TTC549 (cell line): ENCODE measurements around the gene LRSAM1.

Experiments
- FAIRE-seq: peaks from 2 replicates; lab custom pipeline; 2012; peaks lifted over from hg19 to GRCh38; lab: Jason Lieb, UNC

The LRSAM1 gene

GRCh38 chr9:127518091-127518856 lies 67.0 kb downstream of the LRSAM1 start:
- FAIRE-seq: no peak

DNA sequence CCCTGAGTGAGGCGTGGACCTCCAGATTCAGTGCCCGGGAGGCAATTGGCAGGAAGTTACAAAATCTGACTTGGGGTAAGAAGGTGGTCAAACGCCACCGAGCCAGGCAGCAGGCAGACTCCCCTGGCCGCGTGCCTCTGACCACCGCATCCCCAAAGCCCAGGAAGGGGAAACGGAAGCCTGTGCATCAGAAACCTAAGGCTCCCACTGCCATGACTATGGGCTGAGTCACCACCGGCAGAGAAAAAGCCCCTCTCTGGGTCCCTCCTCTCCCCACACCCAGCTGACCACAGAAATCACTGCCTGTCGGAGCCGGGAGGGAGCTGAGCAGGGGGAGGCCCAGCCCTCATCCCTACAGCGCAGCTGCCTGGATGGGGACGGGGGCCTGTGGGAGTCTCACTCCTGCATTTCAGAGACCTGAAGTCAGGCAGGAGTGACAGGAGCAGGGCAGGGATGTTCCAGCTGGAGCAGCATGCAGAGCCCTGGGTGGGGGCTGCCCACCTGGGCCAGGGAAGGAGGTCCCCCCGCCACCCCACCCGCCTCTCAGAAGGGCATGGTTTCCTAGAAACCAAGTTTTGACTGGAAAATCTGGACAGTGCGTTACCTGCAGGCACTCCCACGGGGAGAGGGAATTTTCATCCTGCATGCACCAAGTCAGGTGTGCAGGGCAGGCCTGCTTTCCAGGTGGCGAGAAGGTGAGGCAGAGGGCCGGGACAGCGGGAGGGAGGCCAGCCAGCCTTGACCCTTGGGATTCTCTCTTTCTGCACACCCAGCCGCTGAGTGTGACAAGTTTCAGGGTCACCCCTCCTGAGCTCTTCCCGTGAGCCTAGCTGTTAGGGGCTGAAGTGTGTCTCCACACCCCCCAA lies 68.2 kb downstream of the LRSAM1 start:
- FAIRE-seq: no peak

GRCh38 chr9:127520941-127521918 lies 69.9 kb downstream of the LRSAM1 start:
- no peak for FAIRE-seq

- FAIRE-seq: no peak
These were observed 70.6 kb downstream of the LRSAM1 start for GRCh38 chr9:127521919-127522304.

- FAIRE-seq: no peak
These were observed 71.4 kb downstream of the LRSAM1 start for GRCh38 chr9:127522727-127523126.

DNA sequence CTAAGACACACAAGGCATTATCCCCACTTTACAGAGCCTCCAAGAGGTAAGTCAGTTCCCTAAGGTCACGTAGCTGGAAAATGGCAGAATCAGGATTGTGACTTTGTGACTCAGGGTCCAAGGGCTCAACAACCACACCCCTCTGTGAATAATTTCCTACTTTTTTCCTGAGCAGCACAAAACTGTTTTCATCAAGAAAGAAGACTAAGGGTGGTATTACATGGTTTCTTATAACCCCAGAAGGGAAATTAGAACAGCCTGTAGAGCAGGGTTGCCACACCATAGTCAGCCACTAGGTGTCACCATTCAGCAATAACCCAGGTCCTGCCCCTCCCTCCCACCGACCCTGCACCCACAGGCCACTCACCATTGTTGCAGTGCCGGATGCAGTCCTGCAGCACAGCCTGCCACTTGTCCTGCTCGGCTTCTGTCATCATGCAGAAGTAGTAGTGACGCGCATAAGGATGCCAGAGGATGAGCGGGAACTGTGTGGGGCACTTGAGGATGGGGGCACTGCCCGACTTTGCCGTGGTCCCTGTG lies 72.1 kb downstream of the LRSAM1 start:
- FAIRE-seq: no peak

GRCh38 chr9:127524373-127524772 lies 73.1 kb downstream of the LRSAM1 start:
- no peak for FAIRE-seq

DNA sequence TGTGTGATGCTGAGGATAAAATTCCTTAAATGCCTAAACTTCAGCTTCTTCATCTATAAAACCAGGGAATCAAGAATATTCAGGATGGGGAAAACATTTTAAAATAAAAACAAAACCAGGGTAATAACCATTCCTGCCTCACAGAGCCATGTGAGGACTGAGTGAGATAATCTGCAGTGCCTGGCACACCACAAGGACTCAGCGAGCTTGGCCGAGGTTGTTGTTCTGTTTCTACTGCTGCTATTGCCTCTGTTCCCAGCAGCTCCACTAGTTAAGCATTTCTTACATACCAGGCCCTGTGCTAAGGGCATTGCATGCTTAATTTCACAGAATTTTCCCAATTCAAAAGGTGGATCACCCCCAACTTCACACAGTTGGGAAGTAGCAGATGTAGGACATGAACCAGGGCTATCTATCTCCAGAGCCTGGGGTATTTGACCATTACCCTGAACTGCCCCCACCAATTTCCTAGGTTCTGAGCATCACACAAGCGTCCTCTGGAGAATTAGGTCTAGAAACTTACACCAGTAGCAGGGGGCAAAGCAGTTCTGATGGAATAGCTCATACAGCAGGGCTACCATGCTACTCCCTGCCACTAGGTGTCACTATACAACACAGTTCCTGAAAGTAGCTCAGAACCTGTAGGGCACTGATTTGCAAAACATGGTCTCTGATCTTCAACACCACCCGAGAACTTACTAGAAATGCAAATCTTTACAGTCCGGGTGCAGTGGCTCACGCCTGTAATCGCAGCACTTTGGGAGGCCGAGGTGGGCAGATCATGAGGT lies 74.3 kb downstream of the LRSAM1 start:
- no peak for FAIRE-seq

- no peak for FAIRE-seq
These were observed 75.6 kb downstream of the LRSAM1 start for GRCh38 chr9:127526655-127527559.

GRCh38 chr9:127527560-127528268 lies 76.4 kb downstream of the LRSAM1 start:
- no peak for FAIRE-seq

DNA sequence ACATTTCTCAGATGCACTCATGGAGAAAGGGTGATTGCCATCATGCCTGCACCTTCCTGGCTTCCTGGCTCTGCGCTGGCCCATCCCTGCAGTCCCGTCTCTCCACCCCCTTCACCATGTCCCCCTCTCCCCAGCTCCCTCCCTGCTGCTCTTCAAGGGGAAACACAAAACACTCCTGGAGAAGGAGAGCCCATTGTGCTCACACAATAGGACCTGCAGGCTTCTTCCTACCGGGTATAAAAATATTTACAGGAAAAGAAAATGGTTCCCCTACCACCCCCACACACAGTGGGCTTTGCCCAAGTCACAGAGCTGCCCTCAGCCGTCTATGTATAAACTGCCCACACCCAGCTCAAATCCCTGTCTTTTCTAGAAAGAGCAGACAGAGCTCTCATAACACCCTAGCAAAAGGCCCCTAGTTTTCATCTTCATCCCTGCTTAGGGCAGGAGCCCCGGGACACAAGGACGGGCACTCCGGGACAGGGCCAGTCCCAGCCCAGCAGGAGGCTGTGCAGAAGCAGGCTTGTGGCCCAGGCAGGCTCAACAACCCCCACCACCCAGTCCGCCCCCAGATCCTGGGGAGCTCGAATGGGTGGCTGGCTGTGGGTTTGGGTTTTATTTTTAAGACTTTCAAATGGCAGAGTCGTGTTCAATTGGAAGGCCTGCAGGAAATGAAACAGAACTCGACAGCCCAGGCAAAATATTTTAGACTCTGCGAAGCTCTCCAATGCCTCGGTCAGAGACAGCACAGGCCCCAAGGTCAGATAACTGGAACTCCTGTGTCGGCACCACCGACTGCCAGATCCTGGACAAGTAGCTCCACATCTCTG lies 77.3 kb downstream of the LRSAM1 start:
- FAIRE-seq: no peak

- FAIRE-seq: no peak
These were observed 78.4 kb downstream of the LRSAM1 start for GRCh38 chr9:127529671-127530070.

DNA sequence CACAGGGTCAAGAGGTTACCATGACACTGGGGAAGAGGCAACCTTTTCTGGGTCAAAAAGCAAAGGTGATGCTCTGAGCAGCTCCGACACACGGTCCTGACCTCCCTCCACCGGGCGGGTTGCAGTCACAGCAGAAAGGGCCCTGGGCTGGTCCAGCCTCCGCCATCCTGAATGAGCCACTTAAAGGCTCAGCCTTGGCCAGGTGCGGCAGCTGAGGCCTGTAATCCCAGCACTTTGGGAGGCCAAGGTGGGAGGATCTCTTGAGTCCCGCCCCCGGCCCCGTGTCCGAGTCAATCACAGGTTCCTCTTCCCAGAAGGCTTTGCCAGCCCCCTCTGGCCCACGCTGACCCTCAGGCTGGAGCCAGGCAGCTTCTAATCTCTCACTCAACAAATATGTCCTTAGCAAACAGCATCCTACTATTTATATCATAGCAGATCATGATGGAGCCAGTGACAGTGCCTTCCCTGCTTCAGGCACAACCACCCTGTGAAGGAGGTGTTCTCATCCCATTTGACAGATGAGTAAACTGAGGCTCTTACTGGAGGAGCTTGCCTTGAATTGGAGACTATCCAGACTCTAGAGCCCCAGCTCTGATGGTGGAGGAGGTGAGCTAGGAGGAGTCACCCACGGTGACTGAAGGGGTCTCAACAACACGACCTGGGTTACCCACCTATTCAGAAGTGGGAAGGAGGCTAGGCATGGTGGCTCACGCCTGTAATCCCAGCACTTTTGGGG lies 79.1 kb downstream of the LRSAM1 start:
- FAIRE-seq: no peak

GRCh38 chr9:127531676-127532075 lies 80.4 kb downstream of the LRSAM1 start:
- no peak for FAIRE-seq

DNA sequence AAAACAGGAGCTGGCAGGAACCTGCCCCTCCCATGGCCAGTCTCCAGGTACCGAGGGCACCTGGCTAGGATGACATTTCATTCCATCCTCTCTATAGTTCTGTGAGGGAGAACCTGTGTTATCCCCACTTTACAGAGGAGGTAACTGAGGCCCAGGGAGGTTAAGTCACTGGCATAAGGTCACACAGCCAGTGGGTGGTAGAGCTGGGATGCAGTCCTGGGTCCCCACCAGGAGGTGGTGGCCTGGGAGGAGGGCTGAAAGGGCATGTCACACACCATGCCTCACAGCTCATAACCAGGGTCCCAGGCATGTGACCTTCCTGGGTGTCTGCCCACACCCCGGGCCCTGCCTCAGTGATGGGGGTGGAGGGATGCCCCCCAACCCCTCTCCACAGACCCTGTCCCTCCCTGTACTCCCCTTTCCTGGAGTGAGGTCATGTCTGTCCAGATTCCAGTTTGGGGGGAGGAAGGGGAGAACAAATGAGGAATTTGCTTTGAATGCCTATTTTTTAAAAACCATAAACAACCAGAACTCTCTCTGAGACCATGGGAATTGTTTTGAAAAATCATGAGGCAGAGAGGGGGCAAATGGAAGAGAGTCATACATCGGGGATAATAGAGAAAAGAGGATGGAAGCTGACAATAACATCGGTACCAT lies 83.1 kb downstream of the LRSAM1 start:
- FAIRE-seq: no peak

- FAIRE-seq: no peak
These were observed 83.6 kb downstream of the LRSAM1 start for GRCh38 chr9:127534931-127535330.

GRCh38 chr9:127535396-127535795 lies 84.1 kb downstream of the LRSAM1 start:
- no peak for FAIRE-seq
